Activated CD4-positive, alpha-beta memory T cell treated with anti-CD3 and anti-CD28 coated beads for 36 hours (primary cell): Measurements from ENCODE around the gene OR2AT4. TPM values are rescaled to one million over a fixed set of nuclear protein-coding genes. Genes with fewer than 3 reads are reported as not detected.
A peak's percentile ranks its signal among the peaks of the same experiment; 100 is the strongest.
"Not testable (repeated sequence)": the region's sequence is repeated elsewhere in the genome, so short reads cannot be mapped to it uniquely, and the experiment has no call there.

Experiments used
- CTCF ChIA-PET: fragments of 350-600 bp; sonication (Branson Sonifier 250); formaldehyde crosslinking; loops from one replicate; lab custom pipeline; 2021; ENCODE audit warnings: antibody characterized with exemption, inconsistent platforms; lab: Charles Lee
- POLR2A ChIA-PET: fragments of 350-600 bp; sonication (Branson Sonifier 250); formaldehyde crosslinking; loops from one replicate; lab custom pipeline; 2021; ENCODE audit warnings: antibody characterized with exemption; lab: Charles Lee
- DNase-seq: peaks from one replicate; pipeline ENCODE4 v3.0.0-alpha.2; 2020
- H3K27ac Mint-ChIP-seq: one replicate; pipeline ENCODE4 v1.8.0; 2021; ENCODE audit warnings: mixed read lengths
- H3K27me3 Mint-ChIP-seq: one replicate; pipeline ENCODE4 v1.8.0; 2021; ENCODE audit warnings: mixed read lengths
- H3K36me3 Mint-ChIP-seq: one replicate; pipeline ENCODE4 v1.8.0; 2021; ENCODE audit warnings: mixed read lengths
- H3K4me1 Mint-ChIP-seq: one replicate; pipeline ENCODE4 v1.8.0; 2021; ENCODE audit warnings: low read depth, mixed read lengths
- H3K4me3 Mint-ChIP-seq: one replicate; pipeline ENCODE4 v1.8.0; 2021; ENCODE audit warnings: mild to moderate bottlenecking, mixed read lengths
- H3K9me3 Mint-ChIP-seq: one replicate; pipeline ENCODE4 v1.8.0; 2021; ENCODE audit warnings: mixed read lengths
- intact Hi-C: fragments of 100-400 bp; cut with micrococcal nuclease; formaldehyde crosslinking; loops from one replicate; pipeline ENCODE4 v1.15.1; 2023
- total RNA-seq, 2 experiments: library from RNA; stranded (reverse); gene quantifications; one replicate each; pipeline ENCODE4 v1.2.3, GENCODE V29; 2021

The OR2AT4 gene
- total RNA-seq, 2 experiments from 2014 or later: not detected

- intact Hi-C loops: loop anchor here (2.0 to 5.0 kb wide), 2 partner anchors 41 to 174 kb away; no protein-coding TSS in a partner anchor
- Mint-ChIP-seq H3K36me3 (no peaks in the 10 kb centered on the region), H3K9me3 (no peaks in the 10 kb centered on the region), H3K27me3 (peaks cover 44% of the 10 kb centered on the region), H3K4me3 (no peak overlapping the region), H3K27ac (no peak overlapping the region), H3K4me1 (peaks cover 24% of the 10 kb centered on the region)
- DNase-seq: no peak
- ChIA-PET POLR2A (no interaction called here), CTCF (interaction anchor here (0.8 to 1.7 kb wide), 4 partner anchors 39 to 139 kb away, joined by 3 to 4 read pairs (median 4); partner anchors contain the start of gene TPBGL)
Measured at GRCh38 chr11:75101424-75102128, 4.9 kb upstream of the OR2AT4 start.

GRCh38 chr11:75100314-75100713, 3.6 kb upstream of the OR2AT4 start:
- Mint-ChIP-seq H3K27ac (no peak overlapping the region), H3K4me1 (peaks cover 24% of the 10 kb centered on the region), H3K27me3 (peaks cover 43% of the 10 kb centered on the region), H3K36me3 (no peaks in the 10 kb centered on the region), H3K4me3 (no peak overlapping the region), H3K9me3 (no peaks in the 10 kb centered on the region)
- ChIA-PET CTCF (interaction anchor here (1.1 to 1.5 kb wide), 3 partner anchors 40 to 105 kb away, joined by 3 to 5 read pairs (median 4); no protein-coding TSS in a partner anchor), POLR2A (no interaction called here)
- intact Hi-C loops: loop anchor here (1.0 to 5.0 kb wide), 3 partner anchors 42 to 173 kb away; partner anchors contain the start of genes SPCS2 and XRRA1
- DNase-seq: peak; percentile 79

DNA sequence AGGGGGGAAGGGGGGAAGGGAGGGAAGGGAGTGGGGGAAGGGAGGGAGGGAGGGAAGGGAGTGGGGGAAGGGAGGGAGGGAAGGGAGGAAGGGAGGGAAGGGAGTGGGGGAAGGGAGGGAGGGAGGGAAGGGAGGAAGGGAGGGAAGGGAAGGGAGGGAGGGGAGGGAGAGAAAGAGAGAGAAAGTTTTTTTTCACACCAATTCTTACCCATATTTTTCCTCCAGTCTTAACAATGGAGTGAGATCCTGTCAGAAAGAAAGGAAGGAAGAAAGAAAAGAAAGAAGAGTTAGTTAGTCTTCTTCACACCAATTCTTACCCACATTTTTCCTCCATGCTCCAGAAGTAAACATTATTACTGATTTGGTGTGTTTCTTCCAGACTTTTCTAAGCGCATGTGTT, 3.0 kb upstream of the OR2AT4 start:
- H3K4me1 Mint-ChIP-seq: peaks cover 24% of the 10 kb centered on the region
- H3K36me3 Mint-ChIP-seq: no peaks in the 10 kb centered on the region
- no peak overlapping the region for H3K27ac Mint-ChIP-seq
- DNase-seq: no peak
- H3K9me3 Mint-ChIP-seq: no peaks in the 10 kb centered on the region
- H3K4me3 Mint-ChIP-seq: no peak overlapping the region
- ChIA-PET POLR2A (no interaction called here), CTCF (interaction anchor here (1.1 to 1.5 kb wide), 3 partner anchors 41 to 105 kb away, joined by 3 to 5 read pairs (median 4); no protein-coding TSS in a partner anchor)
- intact Hi-C loops: loop anchor here (1.0 to 5.0 kb wide), 3 partner anchors 43 to 172 kb away; partner anchors contain the start of genes SPCS2 and XRRA1
- peaks cover 43% of the 10 kb centered on the region for H3K27me3 Mint-ChIP-seq

DNA sequence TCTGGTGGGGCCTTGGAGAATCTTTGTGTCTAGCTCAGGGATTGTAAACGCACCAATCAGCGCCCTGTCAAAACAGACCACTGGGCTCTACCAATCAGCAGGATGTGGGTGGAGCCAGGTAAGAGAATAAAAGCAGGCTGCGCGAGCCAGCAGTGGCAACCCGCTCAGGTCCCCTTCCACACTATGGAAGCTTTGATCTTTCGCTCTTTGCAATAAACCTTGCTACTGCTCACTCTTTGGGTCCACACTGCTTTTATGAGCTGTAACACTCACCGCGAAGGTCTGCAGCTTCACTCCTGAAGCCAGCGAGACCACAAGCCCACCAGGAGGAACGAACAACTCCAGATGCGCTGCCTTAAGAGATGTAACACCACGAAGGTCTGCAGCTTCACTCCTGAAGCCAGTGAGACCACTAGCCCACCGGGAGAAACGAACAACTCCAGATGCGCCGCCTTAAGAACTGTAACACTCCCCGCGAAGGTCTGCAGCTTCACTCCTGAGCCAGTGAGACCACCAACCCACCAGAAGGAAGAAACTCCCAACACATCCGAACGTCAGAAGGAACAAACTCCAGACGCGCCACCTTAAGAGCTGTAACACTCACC, 2.3 kb upstream of the OR2AT4 start:
- CTCF ChIA-PET: interaction anchor here (1.7 kb wide), 1 partner anchor 67 kb away, joined by 3 read pairs; no protein-coding TSS in a partner anchor
- H3K4me3 Mint-ChIP-seq, H3K36me3 Mint-ChIP-seq, intact Hi-C loops, H3K9me3 Mint-ChIP-seq, POLR2A ChIA-PET, DNase-seq, H3K27ac Mint-ChIP-seq: not testable (repeated sequence)
- peaks cover 20% of the 10 kb centered on the region for H3K4me1 Mint-ChIP-seq
- H3K27me3 Mint-ChIP-seq: peaks cover 45% of the 10 kb centered on the region

DNA sequence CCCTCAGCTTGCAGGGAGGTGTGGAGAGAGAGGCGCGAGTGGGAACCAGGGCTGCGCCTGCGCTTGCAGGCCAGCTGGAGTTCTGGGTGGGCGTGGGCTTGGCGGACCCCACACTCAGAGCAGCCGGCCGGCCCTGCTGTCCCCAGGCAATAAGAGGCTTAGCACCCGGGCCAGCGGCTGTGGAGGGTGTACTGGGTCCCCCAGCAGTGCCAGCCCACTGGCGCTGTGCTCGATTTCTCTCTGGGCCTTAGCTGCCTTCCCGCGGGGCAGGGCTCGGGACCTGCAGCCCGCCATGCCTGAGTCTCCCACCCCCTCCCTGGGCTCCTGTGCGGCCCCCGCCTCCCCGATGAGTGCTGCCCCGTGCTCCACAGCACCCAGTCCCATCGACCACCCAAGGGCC, 1.5 kb upstream of the OR2AT4 start:
- H3K36me3 Mint-ChIP-seq, H3K4me3 Mint-ChIP-seq, intact Hi-C loops, DNase-seq, H3K9me3 Mint-ChIP-seq, POLR2A ChIA-PET, H3K27ac Mint-ChIP-seq: not testable (repeated sequence)
- Mint-ChIP-seq H3K27me3 (peaks cover 40% of the 10 kb centered on the region), H3K4me1 (peaks cover 13% of the 10 kb centered on the region)
- CTCF ChIA-PET: interaction anchor here (1.5 to 1.7 kb wide), 2 partner anchors 66 to 143 kb away, joined by 3 to 4 read pairs; no protein-coding TSS in a partner anchor

GRCh38 chr11:75097173-75097557, 489 bp upstream of the OR2AT4 start:
- ChIA-PET CTCF (interaction anchor here (1.5 kb wide), 1 partner anchor 144 kb away, joined by 4 read pairs; no protein-coding TSS in a partner anchor), POLR2A (no interaction called here)
- intact Hi-C loops: no loop called here
- Mint-ChIP-seq H3K4me1 (peaks cover 13% of the 10 kb centered on the region), H3K4me3 (no peak overlapping the region), H3K27ac (no peak overlapping the region), H3K9me3 (peaks cover 3% of the 10 kb centered on the region), H3K27me3 (peaks cover 39% of the 10 kb centered on the region), H3K36me3 (no peaks in the 10 kb centered on the region)
- DNase-seq: no peak

GRCh38 chr11:75094382-75094781, 2.3 kb downstream of the OR2AT4 start:
- H3K4me1 Mint-ChIP-seq, H3K36me3 Mint-ChIP-seq, POLR2A ChIA-PET, H3K27ac Mint-ChIP-seq, H3K4me3 Mint-ChIP-seq, intact Hi-C loops, DNase-seq: not testable (repeated sequence)
- H3K27me3 Mint-ChIP-seq: peaks cover 28% of the 10 kb centered on the region
- CTCF ChIA-PET: interaction anchor here (1.2 to 1.5 kb wide), 2 partner anchors 46 to 110 kb away, joined by 3 to 5 read pairs; no protein-coding TSS in a partner anchor
- H3K9me3 Mint-ChIP-seq: peaks cover 23% of the 10 kb centered on the region

DNA sequence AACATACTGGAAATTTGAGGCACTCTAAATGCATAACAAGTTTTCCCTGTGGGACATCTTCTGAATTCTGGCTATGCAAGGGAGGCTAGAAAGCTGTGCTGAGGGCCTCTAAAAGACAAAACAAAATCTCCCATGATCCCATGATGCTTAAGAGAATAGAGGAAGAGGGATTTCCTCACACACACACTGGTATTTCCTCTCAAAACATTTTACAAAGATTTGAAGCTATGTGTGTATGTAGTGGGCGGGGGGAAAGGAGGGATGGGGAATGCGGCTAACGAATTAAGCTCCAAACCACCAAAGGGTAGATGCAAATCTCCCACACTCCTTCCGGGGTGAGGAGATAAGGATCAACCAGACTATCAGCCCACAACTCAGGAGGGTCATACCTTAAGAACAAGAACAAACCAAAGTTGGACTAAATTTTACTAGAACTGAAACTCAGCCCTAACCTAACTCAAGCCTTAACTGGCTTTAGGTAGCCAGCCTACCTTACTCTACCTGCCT, 6.0 kb downstream of the OR2AT4 start:
- ChIA-PET CTCF (interaction anchor here (1.4 kb wide), 1 partner anchor 49 kb away, joined by 5 read pairs; no protein-coding TSS in a partner anchor), POLR2A (no interaction called here)
- Mint-ChIP-seq H3K27ac (no peak overlapping the region), H3K9me3 (peaks cover 23% of the 10 kb centered on the region), H3K36me3 (no peaks in the 10 kb centered on the region), H3K27me3 (peaks cover 18% of the 10 kb centered on the region), H3K4me1 (no peaks in the 10 kb centered on the region), H3K4me3 (no peak overlapping the region)
- no peak for DNase-seq
- intact Hi-C loops: no loop called here

DNA sequence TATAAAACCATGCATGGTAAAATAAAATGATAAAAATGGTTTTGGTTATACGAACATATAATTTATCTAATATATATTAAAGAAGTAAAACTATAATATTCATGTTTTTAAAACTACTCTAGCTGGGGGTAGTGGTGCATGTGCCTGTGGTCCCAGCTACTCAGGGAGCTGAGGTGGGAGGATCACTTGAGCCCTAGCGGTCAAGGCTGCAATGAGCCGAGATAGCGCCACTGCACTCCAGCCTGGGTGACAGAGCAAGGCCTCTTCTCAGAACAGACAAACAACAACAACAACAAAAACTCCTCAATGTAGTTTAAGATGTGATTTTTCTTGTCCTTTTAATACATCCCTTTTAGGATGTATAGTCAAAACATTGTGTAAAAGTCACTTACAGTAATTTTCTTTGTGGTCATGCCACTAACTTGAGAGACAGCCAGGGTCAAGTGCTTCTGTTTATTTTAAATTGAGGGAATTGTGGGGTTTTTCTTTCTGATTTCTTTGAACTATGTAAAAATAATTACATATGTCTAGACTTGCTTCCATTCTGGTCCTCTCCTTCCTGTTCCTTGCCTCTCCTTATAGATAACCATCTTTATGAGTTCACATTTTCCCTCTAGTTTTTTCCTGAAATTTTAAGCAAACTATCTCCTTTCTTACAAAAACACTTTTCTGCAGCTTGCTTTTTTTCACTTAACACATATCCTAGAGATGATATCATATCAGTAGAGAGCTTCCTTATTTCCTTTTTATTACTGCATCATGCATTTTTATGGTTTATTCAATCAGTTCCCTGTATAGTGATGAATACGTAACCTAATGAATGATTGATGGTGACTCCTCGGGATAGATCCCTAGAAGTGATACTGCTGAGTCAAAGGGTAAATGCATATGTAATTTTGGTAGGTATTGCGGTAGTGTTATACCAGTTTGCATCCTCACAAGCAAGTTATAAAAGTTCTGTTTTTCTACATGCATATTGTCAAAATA, 9.1 kb downstream of the OR2AT4 start:
- Mint-ChIP-seq H3K9me3 (peaks cover 20% of the 10 kb centered on the region), H3K4me3 (no peak overlapping the region), H3K4me1 (no peaks in the 10 kb centered on the region), H3K27ac (no peak overlapping the region), H3K27me3 (peaks cover 17% of the 10 kb centered on the region), H3K36me3 (no peaks in the 10 kb centered on the region)
- intact Hi-C loops: no loop called here
- CTCF ChIA-PET: interaction anchor here (1.1 kb wide), 1 partner anchor 53 kb away, joined by 6 read pairs; no protein-coding TSS in a partner anchor
- no peak for DNase-seq
- POLR2A ChIA-PET: no interaction called here

- intact Hi-C loops: no loop called here
- H3K4me3 Mint-ChIP-seq: no peak overlapping the region
- ChIA-PET CTCF (interaction anchor here (1.2 kb wide), 1 partner anchor 55 kb away, joined by 3 read pairs; no protein-coding TSS in a partner anchor), POLR2A (no interaction called here)
- H3K4me1 Mint-ChIP-seq: no peaks in the 10 kb centered on the region
- H3K36me3 Mint-ChIP-seq: no peaks in the 10 kb centered on the region
- H3K9me3 Mint-ChIP-seq: no peaks in the 10 kb centered on the region
- DNase-seq: no peak
- H3K27ac Mint-ChIP-seq: no peak overlapping the region
- H3K27me3 Mint-ChIP-seq: peaks cover 27% of the 10 kb centered on the region
Measured at GRCh38 chr11:75084883-75085282, 11.8 kb downstream of the OR2AT4 start.

GRCh38 chr11:75083217-75083605, 13.5 kb downstream of the OR2AT4 start:
- Mint-ChIP-seq H3K36me3 (no peaks in the 10 kb centered on the region), H3K27me3 (peaks cover 23% of the 10 kb centered on the region), H3K4me3 (no peak overlapping the region), H3K27ac (no peak overlapping the region), H3K9me3 (no peaks in the 10 kb centered on the region), H3K4me1 (no peaks in the 10 kb centered on the region)
- intact Hi-C loops: no loop called here
- no peak for DNase-seq
- ChIA-PET POLR2A (no interaction called here), CTCF (no interaction called here)
